HepG2 (cell line): ENCODE results near the gene LPCAT4. TPM values are rescaled to one million over a fixed set of nuclear protein-coding genes. Genes with fewer than 3 reads are reported as not detected.

ENCODE experiments used
- ATAC-seq: fragments of 200-7000 bp; cut with Tn5 transposase; 3 replicates; pipeline ENCODE4 v1.9.1; 2020; ENCODE audit warnings: mild to moderate bottlenecking, moderate library complexity
- Bru-seq: library from RNA; stranded (reverse); fragments of 400-500 nt; gene quantifications from one replicate; lab custom pipeline; 2021; lab: Mats Ljungman, UMichigan
- BruChase-seq, 2 experiments: library from RNA; stranded (reverse); fragments of 400-500 nt; gene quantifications; one replicate each; lab custom pipeline; 2021; lab: Mats Ljungman, UMichigan
- BruUV-seq: library from RNA; stranded (reverse); fragments of 400-500 nt; replicated peaks from 2 replicates; lab custom pipeline; 2021; lab: Mats Ljungman, UMichigan
- CTCF ChIA-PET: fragments of 300-600 bp; formaldehyde crosslinking; extraction: SDS; loops from one replicate; lab custom pipeline; 2021; ENCODE audit warnings: low total read pairs, inconsistent platforms, low intra/inter-chr PET ratio; lab: Yijun Ruan, JAX
- POLR2A ChIA-PET: fragments of 350-600 bp; sonication (Branson Sonifier 250); formaldehyde crosslinking; loops from one replicate; lab custom pipeline; 2020; ENCODE audit warnings: antibody characterized with exemption, inconsistent platforms; lab: Yijun Ruan, JAX
- DNase-seq: peaks from one replicate; pipeline ENCODE4 v3.0.0-alpha.2; 2015; ENCODE audit warnings: low spot score
- FAIRE-seq: peaks from 3 replicates; lab custom pipeline; 2011; peaks lifted over from hg19 to GRCh38; lab: Jason Lieb, UNC
- H2AFZ ChIP-seq: one replicate; pipeline ENCODE4 v1.6.1; 2011; ENCODE audit warnings: low read length, inconsistent platforms
- H3K27ac ChIP-seq: fragments of 300-600 bp; 3 replicates; pipeline ENCODE4 v1.8.0; 2011; ENCODE audit warnings: mixed run types, mild to moderate bottlenecking, mixed read lengths, low read length, inconsistent platforms; ENCODE audit not compliant: insufficient read depth; ENCODE audit errors: extremely low read length
- H3K27me3 ChIP-seq, 2 experiments: fragments of 200-600 bp in 1 of 2; 2 replicates in 1 of 2; 3 replicates in 1 of 2; pipeline versions ENCODE4 v1.6.0 to v1.8.0; 2011; ENCODE audit warnings: low read length in 2 of 2, mild to moderate bottlenecking in 2 of 2, moderate library complexity in 2 of 2, inconsistent platforms in 1 of 2; ENCODE audit not compliant: insufficient read depth in 2 of 2, control insufficient read depth in 1 of 2
- H3K36me3 ChIP-seq, 2 experiments: fragments of 200-600 bp in 1 of 2; replicated peaks in 1 of 2; 2 replicates in 1 of 2; 3 replicates in 1 of 2; pipeline versions ENCODE4 v1.5.1 to v1.8.0; 2011; ENCODE audit warnings: low read length in 2 of 2, inconsistent platforms in 1 of 2; ENCODE audit not compliant: insufficient read depth in 2 of 2, control insufficient read depth in 1 of 2
- H3K4me1 ChIP-seq: 2 replicates; pipeline ENCODE4 v1.5.1; 2012; ENCODE audit warnings: low read length, inconsistent platforms; ENCODE audit not compliant: insufficient read depth
- H3K4me2 ChIP-seq: 2 replicates; pipeline ENCODE4 v1.6.0; 2011; ENCODE audit warnings: low read depth, low read length, inconsistent platforms
- H3K4me3 ChIP-seq, 3 experiments: fragments of 200-600 bp in 1 of 3; sonication (generic), shearing (Covaris generic) in 1 of 3; replicated peaks in 1 of 3; 2 replicates each; pipeline ENCODE4 v1.5.1; 2011 to 2016; ENCODE audit warnings: low read length in 3 of 3, inconsistent platforms in 2 of 3, low read depth in 2 of 3, mild to moderate bottlenecking in 2 of 3, control low read depth in 1 of 3, mixed read lengths in 1 of 3; ENCODE audit not compliant: insufficient read depth in 1 of 3
- H3K79me2 ChIP-seq: one replicate; pipeline ENCODE4 v1.6.1; 2011; ENCODE audit warnings: low read length, inconsistent platforms; ENCODE audit not compliant: insufficient read depth
- H3K9ac ChIP-seq: 2 replicates; pipeline ENCODE4 v1.6.0; 2011; ENCODE audit warnings: mild to moderate bottlenecking, low read depth, low read length, inconsistent platforms; ENCODE audit not compliant: insufficient read depth
- H3K9me3 ChIP-seq: 2 replicates; pipeline ENCODE4 v1.5.1; 2012; ENCODE audit warnings: mild to moderate bottlenecking, low read length
- H4K20me1 ChIP-seq: 2 replicates; pipeline ENCODE4 v1.6.0; 2011; ENCODE audit warnings: inconsistent platforms, mild to moderate bottlenecking, low read length, moderate library complexity; ENCODE audit not compliant: insufficient read depth
- ASH2L ChIP-seq: fragments of 300-600, 200-600 bp; sonication (generic); IDR thresholded peaks from 2 replicates; pipeline ENCODE4 v1.7.0; 2017; ENCODE audit warnings: low read depth, mild to moderate bottlenecking, moderate library complexity, mixed read lengths, low read length; ENCODE audit not compliant: insufficient read length
- ATF4 ChIP-seq, 2 experiments: fragments of 450-650 bp in 1 of 2; sonication (generic) in 1 of 2; formaldehyde crosslinking; IDR thresholded peaks; 2 replicates each; pipeline versions ENCODE4 v1.5.0 to v1.8.0; 2020 to 2022; ENCODE audit warnings: mild to moderate bottlenecking in 1 of 2, missing genetic modification reagents in 1 of 2
- GZF1 ChIP-seq: sonication (generic); formaldehyde crosslinking; IDR thresholded peaks from 2 replicates; pipeline ENCODE4 v1.5.1; 2020; ENCODE audit warnings: mild to moderate bottlenecking, missing genetic modification reagents
- HOXA5 ChIP-seq: sonication (generic); formaldehyde crosslinking; IDR thresholded peaks from 2 replicates; pipeline ENCODE4 v1.4.0; 2020; ENCODE audit warnings: missing genetic modification reagents
- NFIC ChIP-seq: IDR thresholded peaks from 2 replicates; pipeline ENCODE4 v1.6.1; 2012; ENCODE audit warnings: mild to moderate bottlenecking, low read length, inconsistent platforms
- RXRA ChIP-seq: sonication (generic); formaldehyde crosslinking; IDR thresholded peaks from 2 replicates; pipeline ENCODE4 v1.5.1; 2020; ENCODE audit warnings: missing genetic modification reagents
- SNRNP70 ChIP-seq: fragments of 200-400 bp; formaldehyde crosslinking; IDR thresholded peaks from 2 replicates; pipeline ENCODE4 v1.6.1; 2017; ENCODE audit warnings: mild to moderate bottlenecking, low read depth, low read length, moderate library complexity
- ZNF124 ChIP-seq: sonication (generic); formaldehyde crosslinking; IDR thresholded peaks from 2 replicates; pipeline ENCODE4 v1.4.0; 2020; ENCODE audit warnings: missing genetic modification reagents
- ZNF350 ChIP-seq: sonication (generic); formaldehyde crosslinking; IDR thresholded peaks from 2 replicates; pipeline ENCODE4 v1.4.0; 2020; ENCODE audit warnings: mild to moderate bottlenecking, low read depth, missing genetic modification reagents, borderline replicate concordance
- ZNF558 ChIP-seq: sonication (generic); formaldehyde crosslinking; IDR thresholded peaks from 2 replicates; pipeline ENCODE4 v1.9.0; 2022; ENCODE audit warnings: mild to moderate bottlenecking, missing genetic modification reagents, borderline replicate concordance
- ZNF564 ChIP-seq: sonication (generic); formaldehyde crosslinking; IDR thresholded peaks from 2 replicates; pipeline ENCODE4 v1.8.1; 2023; ENCODE audit warnings: mild to moderate bottlenecking, missing genetic modification reagents
- WGBS: methylation state at CpG from one replicate; pipeline ENCODE4 v1.1.6; 2017; ENCODE audit warnings: low lambda C conversion rate; 5-methylcytosine and 5-hydroxymethylcytosine counted together
- in situ Hi-C: cut with HindIII; loops from 2 replicates; pipeline ENCODE4 v1.10.0; 2017; ENCODE audit warnings: low pct_unique_long_range_greater_than_20kb; ENCODE audit not compliant: extremely low pct_ligation_motif_present
- intact Hi-C: fragments of 100-400 bp; cut with micrococcal nuclease; formaldehyde crosslinking; loops from one replicate; pipeline ENCODE4 v1.10.0; 2022; ENCODE audit not compliant: unreplicated experiment
- long read RNA-seq, 2 experiments: library from RNA in 1 of 2; library from polyadenylated mRNA in 1 of 2; stranded (forward) in 1 of 2; unstranded in 1 of 2; transcript quantifications; one replicate each; pipeline ENCODE4 v2.0.0, GENCODE V29; 2019 to 2022
- polyA minus RNA-seq, 3 experiments: library from RNA; depleted of rRNA, polyadenylated mRNA; stranded (reverse); fragments of >200 nt; gene quantifications; 2 replicates each; pipeline ENCODE4 v1.2.3, GENCODE V29; 2011; ENCODE audit warnings: low replicate concordance in 1 of 3
- polyA plus RNA-seq, 8 experiments: library from polyadenylated mRNA; depleted of rRNA in 3 of 8; stranded (reverse) in 7 of 8; unstranded in 1 of 8; fragments of >200 nt; fragmentation: Illumina TruSeq in 4 of 8; extraction: Trizol in 4 of 8; gene quantifications; 2 replicates each; pipeline versions ENCODE4 v1.2.1 to v1.2.3, GENCODE V29; 2011 to 2016; ENCODE audit warnings: low read depth in 4 of 8, missing spikeins in 1 of 8, mixed read lengths in 1 of 8; ENCODE audit not compliant: insufficient read depth in 1 of 8
- total RNA-seq, 5 experiments: library from RNA; depleted of rRNA; stranded (reverse); fragments of >200 nt; fragmentation: Illumina TruSeq; extraction: Trizol; gene quantifications; 2 replicates each; pipeline ENCODE4 v1.2.3, GENCODE V29; 2016; ENCODE audit warnings: low read depth in 1 of 5
- TF ChIP-seq, protein P1 (sequence below), 2 experiments: sonication (generic) in 1 of 2; formaldehyde crosslinking in 1 of 2; IDR thresholded peaks; 2 replicates each; pipeline versions ENCODE4 v1.4.0 to v1.6.1; 2018 to 2020; ENCODE audit warnings: missing genetic modification reagents in 2 of 2, borderline replicate concordance in 1 of 2, low read depth in 1 of 2, mild to moderate bottlenecking in 1 of 2, missing biosample characterization in 1 of 2

LPCAT4 gene
- total RNA-seq (2016; rRNA removed; fragmentation: Illumina TruSeq; extraction: Trizol) (2.2 and 8.1 TPM in 2 replicates), polyA plus RNA-seq (2011; rRNA removed) (57.1 and 64.6 TPM in 2 replicates), polyA minus RNA-seq (2011; rRNA and poly(A)+ RNA removed; ENCODE audit: low replicate concordance) (30.0 and 53.4 TPM in 2 replicates), Bru-seq, nascent RNA (percentile 46 among the genes with signal in this experiment), BruChase-seq, experiment 1, labeled RNA remaining after a 6-hour chase (percentile 64 among the genes with signal in this experiment), BruChase-seq, experiment 2, labeled RNA remaining after a 2-hour chase (percentile 60 among the genes with signal in this experiment)
- total RNA-seq (2016; cell fraction: cytosol; rRNA removed; fragmentation: Illumina TruSeq; extraction: Trizol; ENCODE audit: low read depth) = 2.4 and 2.6 TPM in 2 replicates
- 2.8 and 7.4 TPM in 2 replicates for total RNA-seq (2016; cell fraction: insoluble cytoplasmic fraction; rRNA removed; fragmentation: Illumina TruSeq; extraction: Trizol)
- total RNA-seq (2016; cell fraction: membrane; rRNA removed; fragmentation: Illumina TruSeq; extraction: Trizol) = 4.8 and 6.0 TPM in 2 replicates
- 11.4 and 12.7 TPM in 2 replicates for total RNA-seq (2016; cell fraction: nucleus; rRNA removed; fragmentation: Illumina TruSeq; extraction: Trizol)
- 41.2 and 52.0 TPM in 2 replicates for polyA plus RNA-seq (2011; cell fraction: cytosol; rRNA removed)
- 152 and 162 TPM in 2 replicates for polyA plus RNA-seq (2011; cell fraction: nucleus; rRNA removed)
- 27.0 and 38.0 TPM in 2 replicates for polyA plus RNA-seq (2012)
- 5.6 and 6.7 TPM in 2 replicates for polyA plus RNA-seq (2016; cell fraction: cytosol; fragmentation: Illumina TruSeq; extraction: Trizol; ENCODE audit: low read depth)
- 5.5 and 8.2 TPM in 2 replicates for polyA plus RNA-seq (2016; cell fraction: insoluble cytoplasmic fraction; fragmentation: Illumina TruSeq; extraction: Trizol; ENCODE audit: low read depth)
- polyA plus RNA-seq (2016; cell fraction: membrane; fragmentation: Illumina TruSeq; extraction: Trizol; ENCODE audit: low read depth) = 9.1 and 9.6 TPM in 2 replicates
- polyA plus RNA-seq (2016; cell fraction: nucleus; fragmentation: Illumina TruSeq; extraction: Trizol; ENCODE audit: insufficient read depth, low read depth) = 46.9 and 50.8 TPM in 2 replicates
- 8.5 and 8.7 TPM in 2 replicates for polyA minus RNA-seq (2011; cell fraction: cytosol; rRNA and poly(A)+ RNA removed)
- polyA minus RNA-seq (2011; cell fraction: nucleus; rRNA and poly(A)+ RNA removed) = 12.7 and 20.1 TPM in 2 replicates
- long read RNA-seq, experiment 1, partial matches to known transcripts = 1 of 1 reads
- long read RNA-seq, experiment 1, other reads (novel, unspliced or antisense) = 0 of 1 reads
- long read RNA-seq, experiment 2, transcript LPCAT4-201 (14 exons, 2,262 nt) = major isoform, 19 of 25 reads
- long read RNA-seq, experiment 2, partial matches to known transcripts = 1 of 25 reads
- long read RNA-seq, experiment 2, other reads (novel, unspliced or antisense) = 5 of 25 reads

GRCh38 chr15:34367101-34368081 is at the start of gene LPCAT4:
LPCAT4 (minus strand) TSS chr15:34367196; CDS start chr15:34367100, 96 bp downstream.
- intact Hi-C loops (loop anchor here (1.0 to 5.0 kb wide), 3 partner anchors 24 to 305 kb away; partner anchors contain the start of genes NOP10 and NUTM1), in situ Hi-C loops (loop anchor here (10.0 to 25.0 kb wide), 2 partner anchors 67 to 305 kb away; partner anchors contain the start of gene GOLGA8A)
- H3K27me3 ChIP-seq = no peaks in the 10 kb centered on the region
- H3K4me1 ChIP-seq = peaks cover 21% of the 10 kb centered on the region
- H2AFZ ChIP-seq = peak within 1 kb of the TSS; percentile 91
- H3K9me3 ChIP-seq = no peaks in the 10 kb centered on the region
- no peaks in the 10 kb centered on the region for H4K20me1 ChIP-seq
- H3K79me2 ChIP-seq = peaks cover 2% of the 10 kb centered on the region
- WGBS = 0% methylated on average over 3 of the region's 80 CpGs
- peak within 1 kb of the TSS; percentile 59 to 94 (median 87) for H3K4me3 ChIP-seq
- H3K36me3 ChIP-seq = no peaks in the 10 kb centered on the region
- BruUV-seq = TSS peak; percentile 87
- H3K27ac ChIP-seq = peak within 1 kb of the TSS; percentile 94
- ChIA-PET CTCF (interaction anchor here (0.8 to 1.7 kb wide), 4 partner anchors 9 to 306 kb away, joined by 3 to 14 read pairs (median 4); partner anchors contain the start of genes NOP10 and NUTM1), POLR2A (interaction anchor here (1.1 to 3.1 kb wide), 5 partner anchors 24 to 221 kb away, joined by 3 to 28 read pairs (median 7); partner anchors contain the start of genes KATNBL1, NOP10 and NUTM1)
- peak; percentile 66 for DNase-seq
- H3K4me2 ChIP-seq = peak within 1 kb of the TSS; percentile 97
- H3K9ac ChIP-seq = peak within 1 kb of the TSS; percentile 77
- ATAC-seq = peak; percentile 90
- peak; percentile 55 for FAIRE-seq
- TF ChIP-seq GZF1 (CRISPR knock-in tag) = no peak
- TF ChIP-seq ATF4 (CRISPR knock-in tag; IDR thresholded peaks at IDR 0.05) = 0 out of 4 replicates have a peak, but pooled peaks of 1 of the 2 experiments have one; percentile 53
- peak; percentile 66 for TF ChIP-seq RXRA (CRISPR knock-in tag)
- TF ChIP-seq HOXA5 (CRISPR knock-in tag) = no peak
- no peak for TF ChIP-seq NFIC
- TF ChIP-seq, protein P1, sequence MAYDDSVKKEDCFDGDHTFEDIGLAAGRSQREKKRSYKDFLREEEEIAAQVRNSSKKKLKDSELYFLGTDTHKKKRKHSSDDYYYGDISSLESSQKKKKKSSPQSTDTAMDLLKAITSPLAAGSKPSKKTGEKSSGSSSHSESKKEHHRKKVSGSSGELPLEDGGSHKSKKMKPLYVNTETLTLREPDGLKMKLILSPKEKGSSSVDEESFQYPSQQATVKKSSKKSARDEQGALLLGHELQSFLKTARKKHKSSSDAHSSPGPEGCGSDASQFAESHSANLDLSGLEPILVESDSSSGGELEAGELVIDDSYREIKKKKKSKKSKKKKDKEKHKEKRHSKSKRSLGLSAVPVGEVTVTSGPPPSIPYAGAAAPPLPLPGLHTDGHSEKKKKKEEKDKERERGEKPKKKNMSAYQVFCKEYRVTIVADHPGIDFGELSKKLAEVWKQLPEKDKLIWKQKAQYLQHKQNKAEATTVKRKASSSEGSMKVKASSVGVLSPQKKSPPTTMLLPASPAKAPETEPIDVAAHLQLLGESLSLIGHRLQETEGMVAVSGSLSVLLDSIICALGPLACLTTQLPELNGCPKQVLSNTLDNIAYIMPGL (CRISPR knock-in tag; IDR thresholded peaks at IDR 0.05; ENCODE audit: borderline replicate concordance in 1 of 2, low read depth in 1 of 2) = peak; percentile 96 to 99
- peak; percentile 52 for TF ChIP-seq ASH2L
- peak; percentile 73; the same call in 1 of the 2 replicates for TF ChIP-seq ZNF350 (CRISPR knock-in tag)
- peak; percentile 59; the same call in 1 of the 2 replicates for TF ChIP-seq ZNF558 (CRISPR knock-in tag)
- TF ChIP-seq ZNF564 (CRISPR knock-in tag) = peak; percentile 68; the same call in 1 of the 2 replicates
- TF ChIP-seq ZNF124 = 0 out of 2 replicates have a peak, but pooled peaks have one; percentile 19
- no peak for TF ChIP-seq SNRNP70
